Mammary epithelial cell (primary cell): ENCODE results near the gene NLGN1.

Experiments used
- CTCF ChIP-seq, 2 donors: IDR thresholded peaks in 1 of 2; conservative IDR thresholded peaks in 1 of 2; 2 replicates each; pipeline ENCODE4 v1.5.1; 2011 to 2012; ENCODE audit warnings: inconsistent platforms in 2 of 2, low read length in 2 of 2, mild to moderate bottlenecking in 2 of 2, control low read depth in 1 of 2, low read depth in 1 of 2; ENCODE audit not compliant: insufficient read depth in 1 of 2; ENCODE audit errors: extremely low read depth in 1 of 2
- EZH2 ChIP-seq: IDR thresholded peaks from 2 replicates; pipeline ENCODE4 v1.6.1; 2012; ENCODE audit warnings: low read length, inconsistent platforms, borderline replicate concordance

GRCh38 chr3:173814809-173815208 is 417.3 kb downstream of the NLGN1 start:
- no peak for TF ChIP-seq CTCF (conservative IDR thresholded peaks at IDR 0.05 in 1 of 2, IDR thresholded peaks at IDR 0.05 in 1 of 2; ENCODE audit: extremely low read depth in 1 of 2, insufficient read depth in 1 of 2, low read depth in 1 of 2, low read length in 2 of 2)
- TF ChIP-seq EZH2 = no peak
